Activated CD8-positive, alpha-beta memory T cell treated with anti-CD3 and anti-CD28 coated beads, Interleukin-2, amount 50 U/mL, for 4 hours (primary cell): ENCODE measurements around the gene RRAGA.
"Not testable (repeated sequence)": the region's sequence is repeated elsewhere in the genome, so short reads cannot be mapped to it uniquely, and the experiment has no call there.

Experiments used
- DNase-seq: peaks from one replicate; pipeline ENCODE4 v3.0.0-alpha.2; 2020

The RRAGA gene

GRCh38 chr9:19087106-19088000 is 38.1 kb downstream of the RRAGA start:
- no peak for DNase-seq

GRCh38 chr9:19097431-19097830 is 48.2 kb downstream of the RRAGA start:
- DNase-seq: not testable (repeated sequence)
